Sigmoid colon (tissue), 7 donors: ENCODE measurements around the gene DCAF4. TPM values are rescaled to one million over a fixed set of nuclear protein-coding genes. Genes with fewer than 3 reads are reported as not detected.

Source experiments
- DNase-seq: peaks from one replicate; pipeline ENCODE4 v3.0.0-alpha.2; 2019
- H3K27ac ChIP-seq, 4 donors: fragments of 200-600 bp; sonication (generic); one replicate each; pipeline ENCODE4 v1.5.1; 2016 to 2019; ENCODE audit warnings: mild to moderate bottlenecking in 1 of 4
- H3K27me3 ChIP-seq, 3 donors: fragments of 200-600 bp; sonication (generic); one replicate each; pipeline ENCODE4 v1.5.1; 2019; ENCODE audit warnings: mild to moderate bottlenecking in 1 of 3
- H3K36me3 ChIP-seq, 4 donors: fragments of 200-600 bp; sonication (generic); one replicate each; pipeline ENCODE4 v1.5.1; 2016 to 2019
- H3K4me1 ChIP-seq, 4 donors: fragments of 200-600 bp; sonication (generic); one replicate each; pipeline ENCODE4 v1.5.1; 2017 to 2019
- H3K4me3 ChIP-seq, 4 donors: fragments of 200-600 bp; sonication (generic); one replicate each; pipeline ENCODE4 v1.5.1; 2017 to 2019; ENCODE audit warnings: mild to moderate bottlenecking in 2 of 4, moderate library complexity in 1 of 4
- H3K9me3 ChIP-seq, 4 donors: fragments of 200-600 bp in 3 of 4; sonication (generic) in 3 of 4; one replicate each; pipeline versions ENCODE4 v1.5.1 to v1.6.1; 2013 to 2019
- EP300 ChIP-seq, 4 donors: sonication (generic); formaldehyde crosslinking; IDR thresholded peaks; one replicate each; pipeline ENCODE4 v1.6.1; 2017; ENCODE audit warnings: antibody characterized with exemption in 4 of 4
- POLR2A ChIP-seq, 2 donors: fragments of 450-650 bp; IDR thresholded peaks; one replicate each; pipeline ENCODE4 v1.6.1; 2016; ENCODE audit warnings: antibody characterized with exemption in 2 of 2, mild to moderate bottlenecking in 2 of 2, moderate library complexity in 2 of 2
- POLR2AphosphoS5 ChIP-seq, 4 donors: sonication (generic); formaldehyde crosslinking; IDR thresholded peaks; one replicate each; pipeline ENCODE4 v1.6.1; 2017; ENCODE audit warnings: antibody characterized with exemption in 4 of 4
- WGBS, 2 donors: extraction: QIAGEN DNeasy Blood & Tissue Kit; methylation state at CpG; one replicate each; pipeline ENCODE4 v1.1.7; 2013; 5-methylcytosine and 5-hydroxymethylcytosine counted together
- intact Hi-C: fragments of 100-400 bp; cut with DNase I; formaldehyde crosslinking; loops from one replicate; pipeline ENCODE4 v1.15.1; 2023
- polyA plus RNA-seq, 3 donors: library from polyadenylated mRNA; stranded (reverse); fragments of 200-250 nt; gene quantifications; one replicate each; pipeline ENCODE4 v1.2.3, GENCODE V29; 2013
- total RNA-seq, 4 donors: library from RNA; depleted of rRNA; stranded (reverse); fragments of >200 nt; gene quantifications; one replicate each; pipeline ENCODE4 v1.1.0, GENCODE V29; 2016
- TF ChIP-seq, protein P1 (sequence below), 4 experiments: fragments of 450-650 bp in 3 of 4; fragments of 200-600 bp in 1 of 4; IDR thresholded peaks; one replicate each; pipeline ENCODE4 v1.5.1; 2016 to 2019; ENCODE audit warnings: antibody characterized with exemption in 4 of 4, mild to moderate bottlenecking in 3 of 4, moderate library complexity in 2 of 4
- donor health status: healthy with polysubstance abuse.
- donor health status: Bipolar disorder and iron deficiency.
- donor health status: healthy.

The DCAF4 gene
- total and polyA plus RNA-seq, 7 donors, result 5.8 to 20.9 (median 13.2) TPM

DNA sequence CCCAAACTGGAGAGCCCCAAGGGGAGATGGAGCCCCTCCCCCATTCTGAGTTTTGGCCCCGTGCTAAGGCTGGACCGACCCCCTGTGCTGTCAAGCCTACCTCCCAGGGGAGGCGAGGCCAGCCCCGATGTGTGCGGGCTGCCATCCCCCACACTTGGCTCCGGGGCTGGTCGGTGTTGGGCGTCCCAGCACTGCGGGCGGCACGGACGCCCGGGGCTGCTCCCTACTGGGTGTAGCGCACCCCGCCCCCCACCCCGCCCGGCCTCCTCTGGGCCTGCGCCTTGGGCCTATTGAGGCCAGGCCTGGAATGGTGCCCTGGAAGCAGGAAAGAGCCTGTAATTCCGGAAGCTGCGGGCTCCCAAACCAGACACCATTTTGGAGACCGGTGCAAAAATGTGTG, 2.6 kb downstream of the DCAF4 start:
- Histone ChIP-seq H3K4me3 (no peak overlapping the region), H3K9me3 (no peaks in the 10 kb centered on the region), H3K4me1 (peaks cover 0 to 16% (median 6%) of the 10 kb centered on the region in 4 donors), H3K27me3 (no peaks in the 10 kb centered on the region), H3K36me3 (no peaks in the 10 kb centered on the region), H3K27ac (no peak overlapping the region)
- DNase-seq, result no peak
- intact Hi-C loops, result no loop called here
- no peak for TF ChIP-seq POLR2AphosphoS5 (IDR thresholded peaks at IDR 0.05)
- TF ChIP-seq POLR2A (IDR thresholded peaks at IDR 0.05), result no peak
- no peak for TF ChIP-seq EP300 (IDR thresholded peaks at IDR 0.05)
- TF ChIP-seq, protein P1, sequence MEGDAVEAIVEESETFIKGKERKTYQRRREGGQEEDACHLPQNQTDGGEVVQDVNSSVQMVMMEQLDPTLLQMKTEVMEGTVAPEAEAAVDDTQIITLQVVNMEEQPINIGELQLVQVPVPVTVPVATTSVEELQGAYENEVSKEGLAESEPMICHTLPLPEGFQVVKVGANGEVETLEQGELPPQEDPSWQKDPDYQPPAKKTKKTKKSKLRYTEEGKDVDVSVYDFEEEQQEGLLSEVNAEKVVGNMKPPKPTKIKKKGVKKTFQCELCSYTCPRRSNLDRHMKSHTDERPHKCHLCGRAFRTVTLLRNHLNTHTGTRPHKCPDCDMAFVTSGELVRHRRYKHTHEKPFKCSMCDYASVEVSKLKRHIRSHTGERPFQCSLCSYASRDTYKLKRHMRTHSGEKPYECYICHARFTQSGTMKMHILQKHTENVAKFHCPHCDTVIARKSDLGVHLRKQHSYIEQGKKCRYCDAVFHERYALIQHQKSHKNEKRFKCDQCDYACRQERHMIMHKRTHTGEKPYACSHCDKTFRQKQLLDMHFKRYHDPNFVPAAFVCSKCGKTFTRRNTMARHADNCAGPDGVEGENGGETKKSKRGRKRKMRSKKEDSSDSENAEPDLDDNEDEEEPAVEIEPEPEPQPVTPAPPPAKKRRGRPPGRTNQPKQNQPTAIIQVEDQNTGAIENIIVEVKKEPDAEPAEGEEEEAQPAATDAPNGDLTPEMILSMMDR (IDR thresholded peaks at IDR 0.05), result no peak
- WGBS, 2 donors, result 90 to 93% methylated on average over 21 of the region's 21 CpGs

DNA sequence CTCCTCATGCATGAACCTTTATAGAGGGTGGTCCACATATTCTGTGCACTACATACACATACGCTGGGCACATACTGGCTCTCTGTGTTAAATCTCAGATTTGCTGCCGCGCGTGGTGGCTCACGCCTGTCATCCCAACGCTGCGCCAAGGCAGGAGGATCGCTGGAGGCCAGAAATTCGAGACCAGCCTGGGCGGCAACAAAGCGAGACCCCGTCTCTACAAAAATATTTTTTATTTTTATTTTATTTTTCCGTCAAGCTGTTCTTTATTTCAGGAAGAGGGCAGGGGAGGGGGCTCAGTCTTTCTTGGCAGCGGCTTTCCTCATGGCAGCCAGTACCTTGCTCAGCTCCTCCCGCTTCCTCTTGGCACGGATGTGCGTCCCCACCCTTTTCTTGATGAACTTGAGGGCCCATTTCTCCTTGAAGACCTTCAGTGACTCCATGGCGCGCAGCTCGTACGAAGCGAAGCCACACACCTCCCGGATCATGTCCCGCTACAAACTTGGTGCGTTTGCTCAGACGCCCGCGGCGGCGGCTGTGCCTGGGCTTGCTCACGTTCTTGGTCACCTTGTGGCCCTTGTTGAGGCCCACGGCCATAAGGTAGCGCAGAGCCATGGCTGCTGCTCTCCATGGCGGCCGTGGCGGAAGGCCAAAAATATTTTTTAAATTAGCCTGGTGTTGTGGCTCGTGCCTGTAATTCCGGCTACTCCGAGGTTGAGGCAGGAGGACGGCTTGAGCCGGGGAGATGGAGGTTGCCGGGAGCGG, 3.2 kb downstream of the DCAF4 start:
- Histone ChIP-seq H3K27ac (no peak overlapping the region), H3K9me3 (no peaks in the 10 kb centered on the region), H3K36me3 (no peaks in the 10 kb centered on the region), H3K27me3 (no peaks in the 10 kb centered on the region), H3K4me3 (no peak overlapping the region), H3K4me1 (peaks cover 0 to 16% (median 6%) of the 10 kb centered on the region in 4 donors)
- no peak for DNase-seq
- TF ChIP-seq EP300 (IDR thresholded peaks at IDR 0.05) (no peak), POLR2A (IDR thresholded peaks at IDR 0.05) (no peak), POLR2AphosphoS5 (IDR thresholded peaks at IDR 0.05) (no peak)
- TF ChIP-seq, protein P1 (IDR thresholded peaks at IDR 0.05), result no peak
- 95 to 96% methylated on average over 43 of the region's 43 CpGs for WGBS, 2 donors
- intact Hi-C loops, result no loop called here

DNA sequence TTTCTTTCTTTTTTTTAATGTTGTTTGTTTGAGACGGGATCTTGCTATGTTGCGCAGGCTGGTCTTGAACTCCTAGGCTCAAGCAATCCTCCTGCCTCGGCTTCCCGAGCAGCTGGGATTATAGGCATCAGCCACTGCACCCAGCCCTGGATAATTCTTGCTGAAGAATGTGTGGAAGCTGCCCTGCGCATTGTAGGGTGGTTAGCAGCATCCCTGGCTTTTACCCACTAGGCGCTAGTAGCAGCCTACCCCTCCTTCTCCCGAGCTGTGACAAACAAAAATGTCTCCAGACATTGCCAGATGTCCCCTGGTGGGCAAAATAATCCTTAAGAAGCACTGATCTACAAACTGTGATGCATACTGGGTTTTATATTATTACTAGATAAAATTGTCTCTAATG, 6.6 kb downstream of the DCAF4 start:
- no peaks in the 10 kb centered on the region for H3K4me1 ChIP-seq
- peaks cover 0 to 3% (median under 1%) of the 10 kb centered on the region in 4 donors for H3K36me3 ChIP-seq
- 89 to 96% methylated on average over 7 of the region's 7 CpGs for WGBS, 2 donors
- DNase-seq, result no peak
- H3K4me3 ChIP-seq, result no peak overlapping the region
- TF ChIP-seq EP300 (IDR thresholded peaks at IDR 0.05) (no peak), POLR2AphosphoS5 (IDR thresholded peaks at IDR 0.05) (no peak), POLR2A (IDR thresholded peaks at IDR 0.05) (no peak)
- TF ChIP-seq, protein P1 (IDR thresholded peaks at IDR 0.05), result no peak
- no peaks in the 10 kb centered on the region for H3K9me3 ChIP-seq
- no peaks in the 10 kb centered on the region for H3K27me3 ChIP-seq
- no peak overlapping the region for H3K27ac ChIP-seq
- intact Hi-C loops, result no loop called here

- H3K4me1 ChIP-seq, result no peaks in the 10 kb centered on the region
- WGBS, 2 donors, result 87 to 92% methylated on average over 13 of the region's 13 CpGs
- no peak for DNase-seq
- H3K4me3 ChIP-seq, result no peak overlapping the region
- peaks cover 0 to 57% (median 13%) of the 10 kb centered on the region in 4 donors for H3K36me3 ChIP-seq
- H3K27ac ChIP-seq, result no peak overlapping the region
- intact Hi-C loops, result no loop called here
- no peaks in the 10 kb centered on the region for H3K9me3 ChIP-seq
- TF ChIP-seq EP300 (IDR thresholded peaks at IDR 0.05), result no peak
- TF ChIP-seq POLR2A (IDR thresholded peaks at IDR 0.05), result no peak
- TF ChIP-seq, protein P1 (IDR thresholded peaks at IDR 0.05), result no peak
- TF ChIP-seq POLR2AphosphoS5 (IDR thresholded peaks at IDR 0.05), result no peak
- H3K27me3 ChIP-seq, result no peaks in the 10 kb centered on the region
Measured at GRCh38 chr14:72939630-72940029, 13.4 kb downstream of the DCAF4 start.
